Left lung (tissue), 10 donors: ENCODE data around the gene RRP8. TPM values are rescaled to one million over a fixed set of nuclear protein-coding genes. Genes with fewer than 3 reads are reported as not detected.

Experiments used
- ATAC-seq: fragments of 200-7000 bp; cut with Tn5 transposase; one replicate; pipeline ENCODE4 v1.9.1; 2020; ENCODE audit warnings: moderate library complexity
- DNase-seq, 4 donors: peaks; one replicate each; pipeline ENCODE4 v3.0.0-alpha.2; 2013 to 2020
- H3K27ac ChIP-seq, 2 donors: fragments of 200-600 bp; sonication (generic) in 1 of 2; one replicate each; pipeline versions ENCODE4 v1.5.0 to v1.8.0; 2020 to 2021
- H3K27me3 ChIP-seq, 2 donors: fragments of 200-600 bp; sonication (generic) in 1 of 2; one replicate each; pipeline versions ENCODE4 v1.5.0 to v1.8.0; 2020 to 2021
- H3K36me3 ChIP-seq, 2 donors: fragments of 200-600 bp; sonication (generic) in 1 of 2; one replicate each; pipeline versions ENCODE4 v1.5.0 to v1.8.0; 2020 to 2021
- H3K4me1 ChIP-seq, 2 donors: fragments of 200-600 bp; one replicate each; pipeline ENCODE4 v1.8.0; 2021
- H3K4me3 ChIP-seq, 2 donors: fragments of 200-600 bp; sonication (generic) in 1 of 2; one replicate each; pipeline versions ENCODE4 v1.5.0 to v1.8.0; 2020 to 2021; ENCODE audit warnings: mild to moderate bottlenecking in 1 of 2
- H3K9me3 ChIP-seq, 2 donors: fragments of 200-600 bp; sonication (generic) in 1 of 2; one replicate each; pipeline versions ENCODE4 v1.5.0 to v1.8.0; 2020 to 2021
- CTCF ChIP-seq, 2 donors: fragments of 200-600 bp; sonication (generic) in 1 of 2; IDR thresholded peaks; one replicate each; pipeline versions ENCODE4 v1.5.0 to v1.8.0; 2021; ENCODE audit warnings: antibody characterized with exemption in 2 of 2
- intact Hi-C, 2 donors: fragments of 100-400 bp; cut with DNase I; formaldehyde crosslinking; loops; one replicate each; pipeline versions ENCODE4 v1.11.2 to v1.14.2; 2022
- polyA plus RNA-seq, 6 donors: library from polyadenylated mRNA; unstranded; fragments of 120-200 nt; gene quantifications; one replicate each; pipeline ENCODE4 v1.2.1, GENCODE V29; 2013; ENCODE audit not compliant: insufficient read length in 6 of 6
- total RNA-seq, 2 donors: library from RNA; stranded (reverse); fragmentation: NEBNext Ultra II Directional; extraction: Animal tissue kit (Norgen Biotek cat#: 25700); gene quantifications; one replicate each; pipeline ENCODE4 v1.2.1, GENCODE V29; 2021
- donor health status: DM: no; HTN: yes; CAD: no.
- donor health status: DM: no; HTN: no; CAD: no.

RRP8 gene
- total and polyA plus RNA-seq, 8 donors, result 17.0 to 24.4 (median 20.4) TPM

GRCh38 chr11:6617315-6617781 lies 13.9 kb upstream of the RRP8 start:
- Histone ChIP-seq H3K27ac (peak overlapping the region in 1 of 2 donors; percentile 95), H3K4me1 (peaks cover 13 to 60% of the 10 kb centered on the region in 2 donors), H3K27me3 (no peaks in the 10 kb centered on the region), H3K9me3 (no peaks in the 10 kb centered on the region), H3K36me3 (peaks cover 0 to 35% of the 10 kb centered on the region in 2 donors), H3K4me3 (peak overlapping the region in 1 of 2 donors; percentile 82)
- intact Hi-C loops, result no loop called here
- ATAC-seq, result no peak
- TF ChIP-seq CTCF (IDR thresholded peaks at IDR 0.05), result no peak
- no peak for DNase-seq

GRCh38 chr11:6616596-6617250 lies 13.3 kb upstream of the RRP8 start:
- intact Hi-C loops, result no loop called here
- no peak for TF ChIP-seq CTCF (IDR thresholded peaks at IDR 0.05)
- ATAC-seq (no peak), DNase-seq (no peak)
- Histone ChIP-seq H3K27ac (peak overlapping the region in 1 of 2 donors; percentile 95), H3K9me3 (no peaks in the 10 kb centered on the region), H3K4me1 (peaks cover 13 to 60% of the 10 kb centered on the region in 2 donors), H3K27me3 (no peaks in the 10 kb centered on the region), H3K4me3 (peak overlapping the region in 1 of 2 donors; percentile 82), H3K36me3 (peaks cover 0 to 35% of the 10 kb centered on the region in 2 donors)

- Histone ChIP-seq H3K27ac (peak overlapping the region in 1 of 2 donors; percentile 3), H3K9me3 (no peaks in the 10 kb centered on the region), H3K36me3 (peaks cover 0 to 39% of the 10 kb centered on the region in 2 donors), H3K4me3 (no peak overlapping the region), H3K27me3 (no peaks in the 10 kb centered on the region), H3K4me1 (peaks cover 19 to 66% of the 10 kb centered on the region in 2 donors)
- intact Hi-C loops, result no loop called here
- no peak for DNase-seq
- TF ChIP-seq CTCF (IDR thresholded peaks at IDR 0.05), result no peak
- ATAC-seq, result no peak
Observed at GRCh38 chr11:6615882-6616585, 12.6 kb upstream of the RRP8 start.

GRCh38 chr11:6615046-6615445 lies 11.6 kb upstream of the RRP8 start:
- DNase-seq, result no peak
- peaks cover 19 to 72% of the 10 kb centered on the region in 2 donors for H3K4me1 ChIP-seq
- H3K36me3 ChIP-seq, result peaks cover 0 to 49% of the 10 kb centered on the region in 2 donors
- H3K27ac ChIP-seq, result no peak overlapping the region
- no peaks in the 10 kb centered on the region for H3K9me3 ChIP-seq
- intact Hi-C loops, result no loop called here
- H3K4me3 ChIP-seq, result no peak overlapping the region
- TF ChIP-seq CTCF (IDR thresholded peaks at IDR 0.05), result no peak
- no peaks in the 10 kb centered on the region for H3K27me3 ChIP-seq
- no peak for ATAC-seq

GRCh38 chr11:6614446-6614845 lies 11.0 kb upstream of the RRP8 start:
- DNase-seq (no peak), ATAC-seq (no peak)
- no peak overlapping the region for H3K4me3 ChIP-seq
- no peak overlapping the region for H3K27ac ChIP-seq
- intact Hi-C loops, result no loop called here
- no peaks in the 10 kb centered on the region for H3K27me3 ChIP-seq
- no peaks in the 10 kb centered on the region for H3K9me3 ChIP-seq
- H3K36me3 ChIP-seq, result peaks cover 0 to 55% of the 10 kb centered on the region in 2 donors
- no peak for TF ChIP-seq CTCF (IDR thresholded peaks at IDR 0.05)
- peaks cover 15 to 72% of the 10 kb centered on the region in 2 donors for H3K4me1 ChIP-seq
